Stimulated activated CD8-positive, alpha-beta memory T cell treated with anti-CD3 and anti-CD28 coated beads, Interleukin-4, amount 100 ng/mL, for 4 hours (primary cell): ENCODE results near the gene UBR1.

ENCODE experiments used
- DNase-seq, 2 donors: peaks; one replicate each; pipeline ENCODE4 v3.0.0-alpha.2; 2020; ENCODE audit warnings: low read depth in 2 of 2, low spot score in 1 of 2

Gene UBR1

DNA sequence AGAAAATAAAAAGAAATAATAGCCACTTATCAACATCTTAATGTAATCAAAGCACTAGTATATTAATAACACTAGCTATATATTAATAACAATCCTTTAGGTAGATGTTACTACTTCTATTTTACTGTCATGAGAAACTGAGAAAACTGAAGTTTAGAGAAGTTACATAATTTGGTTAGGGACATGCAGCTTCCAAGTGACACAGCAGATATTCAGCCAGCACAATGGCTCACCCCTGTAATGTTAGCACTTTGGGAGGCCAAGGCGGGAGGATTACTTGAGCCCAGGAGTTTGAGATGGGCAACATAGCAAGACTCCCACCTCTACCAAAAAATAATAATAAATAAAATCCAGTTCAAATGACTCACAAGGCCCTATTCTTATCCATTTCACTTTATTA lies 1.9 kb upstream of the UBR1 start:
- DNase-seq, result no peak

DNA sequence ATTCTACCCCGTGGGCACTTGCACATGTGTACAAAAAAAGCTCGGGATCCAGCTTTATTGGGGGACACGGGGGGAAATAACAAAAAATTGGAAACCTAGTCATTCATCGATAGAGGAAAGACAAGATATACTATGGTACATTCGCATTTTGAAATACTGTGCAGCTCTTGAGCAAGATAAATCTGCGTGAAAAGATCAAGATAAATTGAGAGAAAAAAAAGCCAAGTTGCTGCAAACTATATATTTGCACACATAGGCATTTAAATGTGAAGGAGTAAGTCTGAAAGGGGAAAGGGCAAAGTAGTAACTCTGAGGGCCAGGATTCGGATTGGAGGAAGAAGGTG lies 620 bp upstream of the UBR1 start:
- no peak for DNase-seq

DNA sequence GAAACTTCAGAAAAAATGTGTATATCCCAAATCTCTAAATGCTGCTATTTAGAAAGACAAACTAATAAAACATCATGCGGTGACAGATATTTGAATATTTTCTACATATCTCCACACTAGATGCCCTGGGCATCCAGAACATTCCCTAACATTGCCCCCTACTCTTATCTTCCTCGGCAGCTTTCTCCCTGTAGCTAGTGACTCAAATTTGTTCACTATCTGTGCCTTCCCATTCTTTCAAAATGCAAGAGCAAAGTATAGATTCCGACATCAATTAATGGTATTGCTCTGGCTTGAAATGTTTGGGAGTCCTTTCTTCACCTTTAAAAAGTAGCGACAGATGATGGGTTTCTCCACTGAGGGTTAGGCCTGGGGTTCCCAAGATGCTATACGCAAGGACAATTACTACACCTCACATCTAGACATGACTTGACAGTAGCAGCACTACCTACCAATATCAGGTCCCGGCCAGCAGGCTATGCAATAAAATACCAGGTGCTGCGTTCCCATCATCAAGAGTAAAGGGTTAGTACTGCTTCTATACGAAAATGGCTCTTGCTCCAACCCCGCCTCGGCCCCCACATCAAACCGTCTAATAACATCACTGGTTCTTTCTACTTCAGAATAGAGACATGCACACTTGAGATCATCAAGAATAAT lies 631 bp downstream of the UBR1 start:
- peak in 1 of 2 donors; percentile 5 for DNase-seq

DNA sequence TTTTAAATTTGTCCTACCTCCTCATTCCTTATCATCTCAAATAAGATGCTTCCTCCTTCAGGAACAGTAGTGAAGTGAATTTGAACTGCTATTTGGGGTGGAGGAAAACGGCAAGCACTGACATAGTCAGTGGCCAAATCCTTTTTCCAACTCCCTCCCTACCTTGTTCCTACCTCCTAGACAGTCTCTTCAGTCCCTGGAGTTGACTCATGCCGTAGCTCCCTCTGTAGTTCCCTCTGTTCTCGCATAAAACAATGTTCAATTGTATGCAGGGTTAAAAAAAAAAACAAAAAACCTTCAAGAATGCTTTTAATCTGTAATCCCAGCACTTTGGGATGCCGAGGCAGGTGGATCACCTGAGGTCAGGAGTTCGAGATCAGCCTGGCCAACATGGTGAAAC lies 1.4 kb downstream of the UBR1 start:
- no peak for DNase-seq

DNA sequence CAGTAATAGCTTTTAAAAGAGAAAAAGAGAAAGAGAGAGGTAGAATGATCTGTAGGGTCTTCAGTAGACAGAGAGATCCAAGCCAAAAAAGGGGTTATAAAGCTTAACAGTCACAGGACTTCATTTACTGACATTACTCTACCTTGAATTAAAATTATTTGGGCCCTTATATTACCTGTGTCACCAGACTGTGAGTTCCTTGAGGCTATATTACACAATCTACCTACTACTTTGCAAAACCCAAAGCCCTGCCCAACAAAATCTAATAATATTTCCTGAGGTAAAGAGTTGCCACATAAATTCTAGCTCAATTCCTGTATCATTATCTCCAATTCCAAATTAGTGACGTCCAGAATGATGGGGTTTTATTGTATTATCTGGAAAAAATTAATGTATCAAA lies 1.9 kb downstream of the UBR1 start:
- DNase-seq, result no peak

DNA sequence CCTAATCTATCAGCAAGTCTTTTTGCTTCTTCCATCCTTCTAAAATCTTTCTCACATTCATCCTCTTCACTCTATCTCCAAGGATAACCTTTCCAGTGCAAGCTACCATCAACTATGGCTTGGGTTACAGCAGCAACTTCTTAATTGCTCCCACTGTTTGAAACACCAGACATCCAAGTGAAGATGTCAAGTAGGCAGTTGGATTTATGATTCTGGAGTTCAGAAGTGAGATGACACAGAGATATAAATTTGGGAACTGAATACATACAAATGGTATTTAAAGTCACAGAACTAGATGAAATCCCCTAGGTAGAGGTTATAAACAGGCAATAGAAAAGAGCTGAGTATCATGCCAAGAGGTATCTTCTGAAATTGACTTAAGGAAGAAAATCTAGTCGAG lies 3.7 kb downstream of the UBR1 start:
- DNase-seq, result no peak

DNA sequence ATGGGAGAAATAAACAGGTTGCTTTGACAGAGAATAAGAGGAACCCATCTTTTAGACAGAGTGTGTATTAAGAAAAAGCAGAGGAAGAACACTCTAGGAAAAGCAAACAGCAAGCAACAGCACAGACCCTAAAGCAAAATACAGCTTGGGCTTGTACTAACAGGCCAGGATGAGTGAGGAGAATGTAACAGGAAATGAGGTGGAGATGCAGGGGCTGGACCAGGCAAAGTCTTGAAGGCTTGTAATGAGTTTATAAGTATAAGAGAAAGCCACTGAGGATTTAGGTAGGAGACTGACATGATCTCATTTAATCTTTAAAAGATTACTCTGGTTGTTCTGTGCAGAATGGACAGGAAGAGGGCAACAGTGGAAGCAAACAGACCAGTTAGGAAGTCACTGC lies 4.9 kb downstream of the UBR1 start:
- DNase-seq, result no peak

DNA sequence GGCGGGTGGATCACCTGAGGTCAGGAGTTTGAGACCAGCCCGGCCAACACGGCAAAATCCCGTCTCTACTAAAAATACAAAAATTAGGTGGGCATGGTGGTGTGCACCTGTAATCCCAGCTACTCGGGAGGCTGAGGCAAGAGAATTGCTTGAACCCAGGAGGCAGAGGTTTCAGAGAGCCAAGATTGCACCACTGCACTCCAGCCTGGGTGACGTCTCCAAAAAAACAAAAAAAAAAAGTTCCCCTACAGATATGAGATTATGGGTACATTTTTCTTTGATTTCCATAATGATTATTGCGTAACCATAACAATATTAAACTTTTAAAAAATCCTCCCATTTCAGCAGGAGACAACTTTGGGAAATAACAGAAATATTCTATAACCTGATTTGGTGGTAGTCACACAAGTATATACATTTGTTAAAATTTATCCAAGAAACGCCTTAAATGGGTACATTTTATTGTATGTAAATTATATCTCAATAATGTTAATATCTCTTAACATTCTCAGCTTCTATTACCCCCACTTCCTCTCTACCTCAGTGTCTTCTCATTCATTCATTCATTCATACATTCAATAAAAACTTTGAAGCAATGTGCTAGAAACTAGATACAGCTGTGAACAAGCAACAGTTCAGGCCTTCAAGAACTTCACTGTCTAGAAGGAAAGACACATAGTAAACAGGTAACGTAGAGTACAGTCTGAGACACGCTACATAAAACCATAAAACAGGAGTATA lies 6.6 kb downstream of the UBR1 start:
- no peak for DNase-seq

DNA sequence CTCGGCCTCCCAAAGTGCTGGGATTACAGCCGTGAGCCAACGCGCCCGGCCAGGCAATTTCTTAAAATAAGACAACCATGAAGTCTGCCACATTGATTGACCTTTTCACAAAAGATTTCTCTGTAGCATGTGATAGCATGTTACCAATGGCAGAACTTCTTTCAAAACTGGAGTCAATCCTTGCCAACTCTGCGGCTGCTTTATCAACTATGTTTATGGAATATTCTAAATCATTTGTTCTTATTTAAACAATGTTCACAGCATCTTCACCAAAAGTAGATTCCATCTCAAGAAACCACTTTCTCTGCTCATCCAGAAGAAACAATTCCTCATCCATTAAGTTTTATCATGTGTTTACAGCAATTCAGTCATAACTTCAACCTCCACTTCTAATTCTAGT lies 9.4 kb downstream of the UBR1 start:
- no peak for DNase-seq

DNA sequence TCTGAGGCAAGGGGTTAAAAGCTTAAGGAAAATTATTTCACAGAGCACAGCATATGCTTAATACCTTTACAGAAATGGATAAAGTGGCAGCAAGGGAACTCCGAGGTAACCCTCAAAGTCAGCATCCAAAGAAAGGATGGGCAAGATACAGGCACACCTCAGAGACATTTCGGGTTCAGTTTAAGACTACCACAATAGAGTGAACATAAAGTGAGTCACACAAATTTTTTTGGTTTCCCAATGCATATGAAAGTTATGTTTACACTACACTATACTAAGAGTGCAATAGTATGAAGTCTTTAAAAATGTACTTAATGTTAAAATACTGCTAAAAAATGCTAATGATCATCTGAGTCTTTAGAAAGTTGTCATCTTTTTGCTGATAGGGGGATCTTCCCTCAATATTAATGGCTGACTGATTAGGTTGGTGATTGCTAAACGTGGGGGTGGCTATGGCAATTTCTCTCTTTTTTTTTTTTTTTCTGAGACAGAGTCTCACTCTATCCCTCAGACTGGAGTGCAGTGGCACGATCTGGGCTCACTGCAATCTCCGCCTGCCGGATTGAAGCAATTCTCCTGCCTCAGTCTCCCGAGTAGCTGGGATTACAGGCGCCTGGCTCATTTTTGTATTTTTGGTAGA lies 10.0 kb downstream of the UBR1 start:
- no peak for DNase-seq

DNA sequence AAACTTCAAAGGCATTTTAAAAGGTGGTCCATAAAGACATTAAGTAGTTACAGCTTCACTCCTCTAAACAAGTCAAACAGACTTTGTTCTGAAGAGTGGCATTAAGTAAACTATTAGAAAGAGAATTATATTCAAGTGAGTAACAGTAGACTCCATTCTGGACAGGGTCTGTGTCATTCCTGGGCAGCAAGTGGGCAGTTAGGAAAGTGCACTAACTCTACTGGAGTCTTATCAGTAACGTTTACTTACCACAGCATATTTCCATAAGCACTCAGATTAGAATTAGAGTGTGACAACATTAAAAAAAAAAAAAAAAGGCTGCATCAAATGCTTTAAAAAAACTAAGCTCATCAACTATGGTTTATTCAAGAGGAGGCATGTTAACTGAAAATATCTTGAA lies 10.6 kb downstream of the UBR1 start:
- no peak for DNase-seq

DNA sequence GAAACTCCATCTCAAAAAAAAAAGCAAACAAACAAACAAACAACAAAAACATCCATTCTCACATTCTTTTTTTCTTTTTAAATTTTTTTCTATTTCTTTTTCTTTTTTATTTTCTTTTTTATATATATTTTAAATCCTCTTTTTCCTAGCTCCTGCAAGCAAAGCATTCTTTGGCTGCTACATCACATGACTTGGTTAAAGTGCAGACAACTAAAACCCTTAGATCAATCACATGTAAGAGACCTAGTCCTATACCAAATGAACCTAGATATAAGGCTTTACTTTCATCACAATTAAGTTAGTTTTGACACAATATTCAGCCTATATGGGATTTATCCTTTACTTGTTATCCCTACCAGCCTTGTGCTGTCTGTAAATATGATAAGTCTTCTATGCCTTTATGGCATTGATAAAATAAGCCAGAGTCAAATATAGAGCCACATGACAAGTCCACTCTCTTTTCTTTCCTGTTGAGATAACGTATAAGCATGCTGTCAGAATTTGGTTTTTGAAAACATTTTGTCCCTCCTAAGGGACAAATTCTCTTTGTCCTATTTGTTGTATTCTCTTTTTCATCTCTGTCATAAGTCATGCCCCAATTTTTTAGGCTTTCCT lies 11.3 kb downstream of the UBR1 start:
- DNase-seq, result no peak

DNA sequence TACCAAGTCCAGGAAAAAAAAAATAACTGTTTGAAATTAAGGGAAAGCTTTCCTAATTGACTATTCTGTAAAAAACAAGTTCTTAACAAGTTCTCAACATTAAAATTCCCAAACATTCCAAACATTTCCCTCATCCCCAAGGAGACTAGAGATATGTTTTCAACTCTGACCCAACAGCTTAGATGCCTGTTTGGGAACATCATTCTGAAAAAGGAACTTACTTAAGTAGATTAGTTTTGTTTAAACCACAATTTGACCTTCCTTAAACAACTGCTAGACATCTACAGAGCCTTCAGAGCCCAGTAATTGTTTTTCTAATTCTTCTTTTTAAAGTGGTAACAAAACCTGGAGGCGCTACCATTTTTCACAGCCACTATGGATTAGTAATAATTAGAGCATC lies 12.8 kb downstream of the UBR1 start:
- no peak for DNase-seq

DNA sequence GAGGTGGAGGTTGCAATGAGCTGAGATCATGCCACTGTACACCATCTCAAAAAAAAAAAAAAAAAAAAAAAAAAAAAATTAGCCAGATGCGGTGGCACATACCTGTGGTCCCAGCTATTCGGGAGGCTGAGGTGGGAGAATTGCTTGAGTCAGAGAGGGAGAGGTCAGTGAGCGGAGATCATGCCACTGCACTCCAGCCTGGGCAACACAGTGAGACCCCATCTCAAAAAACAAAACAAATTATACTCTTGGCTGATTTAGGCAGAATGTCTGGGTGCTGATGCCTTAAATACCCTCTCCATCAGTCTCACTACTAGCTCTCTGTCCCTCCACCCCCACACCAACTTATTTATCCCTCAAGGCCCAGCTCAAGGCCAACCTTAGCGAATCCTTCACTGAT lies 14.0 kb downstream of the UBR1 start:
- DNase-seq, result no peak

DNA sequence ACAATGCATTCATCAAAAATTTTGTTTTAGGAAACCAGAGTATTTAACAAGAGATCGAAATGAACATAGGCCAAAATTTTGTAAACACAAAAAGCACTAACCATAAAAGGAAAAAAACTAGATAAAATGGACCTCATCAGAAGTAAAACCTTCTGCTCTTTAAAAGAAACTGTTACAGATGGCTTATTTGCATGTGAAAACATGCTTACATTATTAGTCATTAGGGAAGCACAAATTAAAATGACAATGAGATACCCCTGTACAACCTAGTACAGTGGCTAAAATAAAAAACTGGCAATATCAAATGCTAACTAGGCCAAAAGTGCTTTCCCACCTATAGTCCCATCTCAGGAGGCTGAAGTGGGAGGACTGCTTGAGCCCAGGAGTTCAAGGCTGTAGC lies 19.3 kb downstream of the UBR1 start:
- DNase-seq, result no peak

DNA sequence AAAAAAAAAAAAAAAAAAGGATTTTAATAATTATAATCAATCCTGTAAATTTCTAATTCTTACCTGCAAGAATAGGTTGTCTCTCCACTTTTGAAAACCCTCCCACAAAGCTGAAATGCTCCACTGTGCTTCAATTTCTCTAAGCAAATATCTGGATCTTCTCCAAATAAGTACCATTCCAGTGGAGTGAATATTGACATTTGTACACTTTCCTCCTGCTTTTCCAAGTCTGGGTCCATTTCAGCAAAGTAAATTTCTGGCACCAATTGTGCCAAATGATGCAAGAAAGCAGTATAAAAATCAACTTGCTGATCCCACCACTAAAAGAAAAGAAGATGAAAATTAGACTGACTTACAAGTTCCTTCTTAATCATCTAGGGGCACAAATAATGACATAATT lies 19.9 kb downstream of the UBR1 start:
- DNase-seq, result no peak

DNA sequence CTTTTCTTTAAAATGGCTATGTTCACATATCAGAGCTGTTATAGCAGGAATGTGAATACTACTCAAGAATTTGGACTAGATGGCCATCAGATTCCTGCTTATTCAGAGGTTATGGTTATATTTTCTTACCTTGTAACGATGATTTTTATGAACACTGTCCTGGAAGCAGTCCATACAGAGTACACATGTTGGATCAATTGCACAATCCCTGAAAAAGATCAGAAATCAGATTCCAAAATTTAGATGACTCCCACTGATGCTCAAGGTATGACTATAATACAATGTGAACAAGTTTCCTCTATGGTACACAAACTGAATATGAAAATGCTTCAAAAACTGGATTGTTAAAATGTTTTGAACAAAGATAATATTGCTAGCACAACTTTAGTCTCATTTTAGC lies 23.3 kb downstream of the UBR1 start:
- DNase-seq, result no peak

DNA sequence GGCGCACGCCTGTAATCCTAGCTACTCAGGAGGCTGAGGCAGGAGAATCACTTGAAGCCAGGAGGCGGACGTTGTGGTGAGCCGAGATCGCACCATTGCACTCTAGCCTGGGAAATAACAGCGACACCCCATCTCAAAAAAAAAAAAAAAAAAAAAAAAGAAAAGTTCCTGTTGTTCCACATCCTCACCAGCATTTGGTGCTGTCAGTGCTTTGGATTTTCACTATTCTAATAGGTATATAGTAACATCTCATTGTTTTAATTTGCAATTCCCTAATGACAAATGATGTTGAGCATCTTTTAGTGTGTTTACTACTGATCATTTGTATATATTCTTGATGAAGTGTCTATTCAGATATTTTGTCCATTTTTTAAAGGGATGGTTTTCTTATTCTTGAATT lies 24.6 kb downstream of the UBR1 start:
- no peak for DNase-seq

DNA sequence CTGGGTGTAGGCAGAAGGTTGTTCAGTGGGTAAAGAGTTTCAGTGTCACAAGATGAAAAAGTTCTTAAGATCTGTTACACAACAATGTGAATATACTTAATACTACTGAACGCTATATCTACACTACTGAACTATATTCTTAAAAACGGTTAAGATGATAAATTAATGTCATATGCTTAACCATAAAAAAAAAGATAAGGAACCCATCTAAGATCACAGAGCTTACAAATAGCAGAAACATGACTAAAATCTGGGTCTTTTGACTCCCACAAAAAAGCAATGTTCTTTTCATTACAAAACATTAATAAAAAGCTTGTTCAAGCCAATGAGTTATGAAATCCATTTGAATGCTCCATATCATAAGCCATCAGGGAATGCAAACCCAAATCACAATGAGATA lies 34.4 kb downstream of the UBR1 start:
- DNase-seq, result no peak

DNA sequence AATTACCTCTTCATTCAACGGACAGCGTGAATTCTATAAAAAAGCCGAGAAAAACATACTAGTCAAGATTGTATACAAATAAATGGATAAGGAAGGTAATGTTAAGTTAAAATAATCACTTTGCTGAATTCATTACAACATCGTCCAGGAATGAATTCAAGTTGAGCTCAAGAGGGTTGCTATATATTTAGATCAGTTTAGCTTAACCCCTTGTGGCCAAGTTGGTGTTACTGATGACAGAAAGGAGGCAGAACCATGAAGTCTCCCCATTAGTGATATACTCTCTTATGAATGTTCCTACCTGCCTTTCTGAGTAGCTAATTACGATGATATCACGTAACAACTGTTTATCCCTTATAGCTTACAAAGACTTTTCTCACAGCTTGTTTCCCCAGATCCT lies 34.9 kb downstream of the UBR1 start:
- no peak for DNase-seq

DNA sequence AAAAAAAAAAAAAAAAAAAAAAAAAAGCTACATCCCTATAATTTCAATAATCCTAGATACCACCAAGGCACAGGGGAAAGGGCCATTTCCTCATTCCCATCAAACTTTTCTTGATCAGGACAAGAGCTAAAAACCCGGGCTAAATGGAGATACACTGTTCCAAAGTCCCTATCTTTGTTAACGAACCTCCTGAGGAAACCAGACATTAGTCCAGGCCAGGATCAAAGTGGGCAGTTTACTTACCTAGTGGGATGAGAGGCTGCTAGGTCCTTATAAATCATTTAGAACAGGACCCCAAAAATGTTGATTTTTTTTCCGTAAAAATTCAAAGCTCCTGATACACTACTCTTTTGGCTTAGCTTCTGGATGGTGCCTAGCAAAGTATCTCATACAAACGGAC lies 35.6 kb downstream of the UBR1 start:
- DNase-seq, result no peak

DNA sequence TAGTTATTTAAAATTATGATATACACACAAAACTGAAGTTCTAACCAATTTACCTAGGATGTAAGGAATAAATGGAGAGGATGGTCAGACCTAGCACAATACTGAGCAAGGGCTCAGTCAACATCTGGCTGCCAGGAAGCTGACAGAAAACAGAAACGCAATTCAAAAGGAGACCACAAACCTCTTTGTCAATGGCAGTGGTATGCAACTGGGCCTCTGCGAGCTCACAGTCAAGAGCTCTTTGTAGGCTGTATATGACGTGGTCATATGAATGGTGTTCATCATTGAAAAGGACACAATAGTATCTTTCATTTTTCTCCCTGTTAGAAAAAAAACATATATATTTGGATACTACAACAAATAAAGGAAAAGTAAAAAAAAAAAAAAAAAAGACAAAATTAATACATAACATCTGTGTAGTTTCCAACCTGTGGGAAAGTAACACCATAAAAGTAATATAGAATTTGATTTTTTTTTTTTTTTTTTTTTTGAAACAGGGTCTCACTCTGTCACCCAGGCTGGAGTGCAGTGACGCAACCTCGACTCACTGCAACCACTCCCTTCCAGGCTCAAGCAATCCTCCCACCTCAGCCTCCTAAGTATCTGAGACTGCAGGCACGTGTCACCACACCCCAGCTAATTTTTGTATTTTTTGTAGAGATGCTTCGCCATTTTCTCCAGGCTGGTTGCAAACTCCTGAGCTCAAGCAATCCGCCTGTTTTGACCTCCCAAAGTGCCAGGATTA lies 37.9 kb downstream of the UBR1 start:
- DNase-seq, result no peak
